GM06990 (cell line): ENCODE data around the gene TFAP2E.

Experiments
- DNase-seq: peaks from one replicate; pipeline ENCODE4 v3.0.0-alpha.2; 2011; ENCODE audit not compliant: insufficient read length; ENCODE audit errors: extremely low read depth
- H3K27me3 ChIP-seq: replicated peaks from 2 replicates; pipeline ENCODE4 v1.6.0; 2011; ENCODE audit warnings: low read length; ENCODE audit not compliant: control insufficient read depth, insufficient read depth
- H3K36me3 ChIP-seq: 2 replicates; pipeline ENCODE4 v1.5.1; 2011; ENCODE audit warnings: low read length; ENCODE audit not compliant: control insufficient read depth, insufficient read depth
- H3K4me3 ChIP-seq: replicated peaks from 2 replicates; pipeline ENCODE4 v1.5.1; 2011; ENCODE audit warnings: low read depth, mild to moderate bottlenecking, control low read depth, low read length
- CTCF ChIP-seq: IDR thresholded peaks from 2 replicates; pipeline ENCODE4 v1.5.1; 2011; ENCODE audit warnings: low read length, control low read depth, mild to moderate bottlenecking, inconsistent platforms; ENCODE audit not compliant: insufficient read depth, poor library complexity, severe bottlenecking

TFAP2E gene

GRCh38 chr1:35561297-35561971 is 11.7 kb upstream of the TFAP2E start:
- TF ChIP-seq CTCF, result no peak
- peaks cover 34% of the 10 kb centered on the region for H3K36me3 ChIP-seq

GRCh38 chr1:35561972-35562680 is 11.0 kb upstream of the TFAP2E start:
- Histone ChIP-seq H3K4me3 (no peak overlapping the region), H3K27me3 (no peaks in the 10 kb centered on the region), H3K36me3 (peaks cover 35% of the 10 kb centered on the region)
- DNase-seq, result no peak
- no peak for TF ChIP-seq CTCF

More at GRCh38 chr1:35561297-35561971, 11.7 kb upstream of the TFAP2E start:
- Histone ChIP-seq H3K4me3 (no peak overlapping the region), H3K27me3 (no peaks in the 10 kb centered on the region)
- no peak for DNase-seq

- TF ChIP-seq CTCF, result no peak
- peaks cover 35% of the 10 kb centered on the region for H3K36me3 ChIP-seq
- DNase-seq, result no peak
These were observed 9.9 kb upstream of the TFAP2E start for GRCh38 chr1:35563166-35563565.

GRCh38 chr1:35564037-35564883 is 8.9 kb upstream of the TFAP2E start:
- Histone ChIP-seq H3K27me3 (no peaks in the 10 kb centered on the region), H3K4me3 (no peak overlapping the region), H3K36me3 (peaks cover 35% of the 10 kb centered on the region)
- peak; percentile 85 for TF ChIP-seq CTCF
- DNase-seq, result no peak

More at GRCh38 chr1:35563166-35563565, 9.9 kb upstream of the TFAP2E start:
- Histone ChIP-seq H3K4me3 (no peak overlapping the region), H3K27me3 (no peaks in the 10 kb centered on the region)

- Histone ChIP-seq H3K27me3 (no peaks in the 10 kb centered on the region), H3K4me3 (no peak overlapping the region), H3K36me3 (peaks cover 35% of the 10 kb centered on the region)
- TF ChIP-seq CTCF, result no peak
- DNase-seq, result no peak
These were observed 8.0 kb upstream of the TFAP2E start for GRCh38 chr1:35564884-35565741.
